ENCODE results near the gene UNG.

Gene UNG

DNA sequence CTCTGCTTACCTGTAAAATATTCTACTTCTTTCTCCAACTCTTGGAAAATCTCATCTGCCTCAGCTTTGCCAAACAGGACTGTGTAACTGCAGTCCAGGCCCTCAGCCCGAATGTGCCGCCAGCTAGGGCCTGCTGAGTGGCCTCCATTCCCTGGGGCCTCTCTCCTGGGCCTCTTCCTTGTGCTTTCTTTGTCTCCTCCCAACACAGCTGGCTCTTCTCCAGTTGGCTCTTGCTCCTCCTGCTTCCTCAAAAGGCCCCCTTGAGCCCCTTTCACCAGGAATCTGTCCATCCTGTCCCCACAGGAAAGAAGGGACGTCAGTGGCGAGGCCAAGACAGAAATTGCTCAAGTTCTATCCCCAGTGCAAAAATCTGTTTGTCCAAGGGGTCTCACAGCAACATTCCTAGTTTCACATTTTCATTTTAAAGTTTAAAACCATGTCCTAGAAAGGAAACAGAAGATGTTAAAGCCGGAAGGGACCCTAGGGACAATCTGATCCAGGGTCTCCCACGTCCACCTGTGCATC, 4.8 kb upstream of the UNG start:
- DNase-seq (ENCODE audit: low read depth in 1 of 2, low spot score in 1 of 2) = peak in 1 of 2 experiments; percentile 43
- TF ChIP-seq, protein P1, sequence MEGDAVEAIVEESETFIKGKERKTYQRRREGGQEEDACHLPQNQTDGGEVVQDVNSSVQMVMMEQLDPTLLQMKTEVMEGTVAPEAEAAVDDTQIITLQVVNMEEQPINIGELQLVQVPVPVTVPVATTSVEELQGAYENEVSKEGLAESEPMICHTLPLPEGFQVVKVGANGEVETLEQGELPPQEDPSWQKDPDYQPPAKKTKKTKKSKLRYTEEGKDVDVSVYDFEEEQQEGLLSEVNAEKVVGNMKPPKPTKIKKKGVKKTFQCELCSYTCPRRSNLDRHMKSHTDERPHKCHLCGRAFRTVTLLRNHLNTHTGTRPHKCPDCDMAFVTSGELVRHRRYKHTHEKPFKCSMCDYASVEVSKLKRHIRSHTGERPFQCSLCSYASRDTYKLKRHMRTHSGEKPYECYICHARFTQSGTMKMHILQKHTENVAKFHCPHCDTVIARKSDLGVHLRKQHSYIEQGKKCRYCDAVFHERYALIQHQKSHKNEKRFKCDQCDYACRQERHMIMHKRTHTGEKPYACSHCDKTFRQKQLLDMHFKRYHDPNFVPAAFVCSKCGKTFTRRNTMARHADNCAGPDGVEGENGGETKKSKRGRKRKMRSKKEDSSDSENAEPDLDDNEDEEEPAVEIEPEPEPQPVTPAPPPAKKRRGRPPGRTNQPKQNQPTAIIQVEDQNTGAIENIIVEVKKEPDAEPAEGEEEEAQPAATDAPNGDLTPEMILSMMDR (IDR thresholded peaks at IDR 0.05; ENCODE audit: insufficient read depth, low read length) = no peak
- no peak for TF ChIP-seq SPI1 (IDR thresholded peaks at IDR 0.05; ENCODE audit: borderline replicate concordance, low read depth)
- Histone ChIP-seq H3K27me3 (ENCODE audit: insufficient read depth, poor library complexity, severe bottlenecking) (no peaks in the 10 kb centered on the region), H3K27ac (replicated peaks) (peak overlapping the region; percentile 59), H3K4me3 (replicated peaks; ENCODE audit: insufficient read depth, low read length) (peak overlapping the region; percentile 54)

DNA sequence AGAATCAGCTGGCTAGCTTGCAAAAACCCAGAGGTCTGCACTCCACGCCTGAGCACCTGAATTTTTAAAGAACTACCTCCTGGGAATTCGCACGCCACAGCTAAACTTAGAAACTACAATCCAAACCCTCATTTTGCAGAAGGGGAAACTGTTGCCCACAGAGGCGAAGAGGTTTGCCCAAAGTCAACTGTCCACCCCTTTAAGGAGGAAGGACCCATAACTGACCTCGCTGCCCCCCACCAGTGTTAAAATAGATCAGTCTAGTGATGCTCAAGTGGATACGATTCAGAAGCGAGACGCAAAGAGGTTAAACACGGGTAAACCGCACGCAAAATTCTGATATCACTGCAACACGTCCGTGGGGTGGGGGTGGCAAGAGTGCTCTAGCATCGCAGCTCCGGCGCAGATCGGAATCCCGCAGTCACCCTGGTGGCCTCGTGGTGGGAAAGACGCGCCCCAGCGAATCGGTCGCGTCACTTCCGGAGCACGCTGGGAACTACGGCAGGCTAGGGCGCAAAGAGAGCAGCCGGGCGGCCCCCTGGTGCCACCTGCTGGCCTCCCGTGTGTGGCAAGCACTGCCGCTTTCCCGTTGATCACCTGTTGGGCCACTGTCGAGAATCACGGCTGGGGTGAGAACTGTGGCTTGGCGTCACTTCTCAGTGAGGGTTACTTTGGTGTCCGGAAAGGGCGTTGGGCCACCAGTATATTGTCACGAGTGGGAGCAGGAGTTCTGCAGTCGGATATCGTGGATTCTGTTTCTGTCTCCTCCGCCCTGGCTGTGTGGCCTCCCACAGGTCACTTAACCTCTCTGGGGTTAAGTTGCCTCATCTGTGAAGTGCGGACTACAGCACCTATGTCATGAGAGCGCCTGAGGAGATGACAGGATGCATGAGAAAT, 4.1 kb upstream of the UNG start, which contains the start of gene ALKBH2:
TSS of gene ALKBH2 (minus strand) at position 451 of the 897 bp plus-strand sequence. CDS start 686 bp downstream, outside the sequence.
- DNase-seq (ENCODE audit: low read depth in 1 of 2, low spot score in 1 of 2) = peak; percentile 87 to 92
- no peaks in the 10 kb centered on the region for H3K27me3 ChIP-seq (ENCODE audit: insufficient read depth, poor library complexity, severe bottlenecking)
- peak within 1 kb of the TSS; percentile 54 for H3K4me3 ChIP-seq (replicated peaks; ENCODE audit: insufficient read depth, low read length)
- TF ChIP-seq GABPA (IDR thresholded peaks at IDR 0.05; ENCODE audit: low read depth) = peak; percentile 72
- peak; percentile 85 for TF ChIP-seq POLR2AphosphoS5 (IDR thresholded peaks at IDR 0.05; ENCODE audit: low read depth)
- no peak; the same call in 1 of the 2 replicates for TF ChIP-seq SPI1 (IDR thresholded peaks at IDR 0.05; ENCODE audit: borderline replicate concordance, low read depth)
- TF ChIP-seq, protein P1 (IDR thresholded peaks at IDR 0.05; ENCODE audit: insufficient read depth, low read length) = peak; percentile 93
- peak within 1 kb of the TSS; percentile 59 for H3K27ac ChIP-seq (replicated peaks)

DNA sequence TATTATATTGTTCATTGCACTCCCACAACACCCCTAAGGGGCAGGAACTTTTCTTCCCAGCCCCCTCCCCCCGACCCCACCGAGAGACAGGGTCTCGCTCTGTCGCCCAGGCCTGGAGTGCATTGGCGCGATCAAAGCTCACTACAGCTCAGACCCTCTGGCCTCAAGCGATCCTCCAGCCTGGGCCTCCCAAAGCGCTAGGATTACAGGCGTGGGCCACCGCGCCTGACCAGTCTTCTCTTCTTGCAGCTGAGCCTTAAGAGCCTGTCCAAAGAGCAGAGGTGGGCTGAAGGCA, 310 bp upstream of the UNG start:
- no peak for DNase-seq (ENCODE audit: low read depth in 1 of 2, low spot score in 1 of 2)
- TF ChIP-seq, protein P2, sequence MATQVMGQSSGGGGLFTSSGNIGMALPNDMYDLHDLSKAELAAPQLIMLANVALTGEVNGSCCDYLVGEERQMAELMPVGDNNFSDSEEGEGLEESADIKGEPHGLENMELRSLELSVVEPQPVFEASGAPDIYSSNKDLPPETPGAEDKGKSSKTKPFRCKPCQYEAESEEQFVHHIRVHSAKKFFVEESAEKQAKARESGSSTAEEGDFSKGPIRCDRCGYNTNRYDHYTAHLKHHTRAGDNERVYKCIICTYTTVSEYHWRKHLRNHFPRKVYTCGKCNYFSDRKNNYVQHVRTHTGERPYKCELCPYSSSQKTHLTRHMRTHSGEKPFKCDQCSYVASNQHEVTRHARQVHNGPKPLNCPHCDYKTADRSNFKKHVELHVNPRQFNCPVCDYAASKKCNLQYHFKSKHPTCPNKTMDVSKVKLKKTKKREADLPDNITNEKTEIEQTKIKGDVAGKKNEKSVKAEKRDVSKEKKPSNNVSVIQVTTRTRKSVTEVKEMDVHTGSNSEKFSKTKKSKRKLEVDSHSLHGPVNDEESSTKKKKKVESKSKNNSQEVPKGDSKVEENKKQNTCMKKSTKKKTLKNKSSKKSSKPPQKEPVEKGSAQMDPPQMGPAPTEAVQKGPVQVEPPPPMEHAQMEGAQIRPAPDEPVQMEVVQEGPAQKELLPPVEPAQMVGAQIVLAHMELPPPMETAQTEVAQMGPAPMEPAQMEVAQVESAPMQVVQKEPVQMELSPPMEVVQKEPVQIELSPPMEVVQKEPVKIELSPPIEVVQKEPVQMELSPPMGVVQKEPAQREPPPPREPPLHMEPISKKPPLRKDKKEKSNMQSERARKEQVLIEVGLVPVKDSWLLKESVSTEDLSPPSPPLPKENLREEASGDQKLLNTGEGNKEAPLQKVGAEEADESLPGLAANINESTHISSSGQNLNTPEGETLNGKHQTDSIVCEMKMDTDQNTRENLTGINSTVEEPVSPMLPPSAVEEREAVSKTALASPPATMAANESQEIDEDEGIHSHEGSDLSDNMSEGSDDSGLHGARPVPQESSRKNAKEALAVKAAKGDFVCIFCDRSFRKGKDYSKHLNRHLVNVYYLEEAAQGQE (IDR thresholded peaks at IDR 0.05; ENCODE audit: insufficient replicate concordance, low read depth) = no peak
- TF ChIP-seq SPI1 (IDR thresholded peaks at IDR 0.05; ENCODE audit: borderline replicate concordance, low read depth) (no peak), POLR2AphosphoS5 (IDR thresholded peaks at IDR 0.05; ENCODE audit: low read depth) (no peak)
- no peaks in the 10 kb centered on the region for H3K27me3 ChIP-seq (ENCODE audit: insufficient read depth, poor library complexity, severe bottlenecking)
- peak overlapping the region; percentile 91 for H3K4me3 ChIP-seq (replicated peaks; ENCODE audit: insufficient read depth, low read length)
- peak overlapping the region; percentile 95 for H3K27ac ChIP-seq (replicated peaks)

DNA sequence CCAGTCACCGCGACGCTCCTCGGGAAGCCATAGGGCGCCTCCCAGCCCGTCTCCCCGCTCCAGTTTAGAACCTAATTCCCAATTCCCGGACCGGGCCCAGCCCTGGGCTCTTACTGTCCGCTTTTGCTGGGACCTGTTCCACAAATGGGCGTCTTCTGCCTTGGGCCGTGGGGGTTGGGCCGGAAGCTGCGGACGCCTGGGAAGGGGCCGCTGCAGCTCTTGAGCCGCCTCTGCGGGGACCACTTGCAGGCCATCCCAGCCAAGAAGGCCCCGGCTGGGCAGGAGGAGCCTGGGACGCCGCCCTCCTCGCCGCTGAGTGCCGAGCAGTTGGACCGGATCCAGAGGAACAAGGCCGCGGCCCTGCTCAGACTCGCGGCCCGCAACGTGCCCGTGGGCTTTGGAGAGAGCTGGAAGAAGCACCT, 797 bp downstream of the UNG start:
- DNase-seq (ENCODE audit: low read depth in 1 of 2, low spot score in 1 of 2) = no peak
- TF ChIP-seq POLR2AphosphoS5 (IDR thresholded peaks at IDR 0.05; ENCODE audit: low read depth) (no peak), SPI1 (IDR thresholded peaks at IDR 0.05; ENCODE audit: borderline replicate concordance, low read depth) (no peak), GABPA (IDR thresholded peaks at IDR 0.05; ENCODE audit: low read depth) (no peak)
- TF ChIP-seq, protein P2 (IDR thresholded peaks at IDR 0.05; ENCODE audit: insufficient replicate concordance, low read depth) = no peak
- TF ChIP-seq, protein P1 (IDR thresholded peaks at IDR 0.05; ENCODE audit: insufficient read depth, low read length) = no peak
- peak overlapping the region; percentile 95 for H3K27ac ChIP-seq (replicated peaks)
- no peaks in the 10 kb centered on the region for H3K27me3 ChIP-seq (ENCODE audit: insufficient read depth, poor library complexity, severe bottlenecking)
- peak overlapping the region; percentile 91 for H3K4me3 ChIP-seq (replicated peaks; ENCODE audit: insufficient read depth, low read length)

Measured in HL-60 (cell line).